Endothelial cell of umbilical vein (primary cell): ENCODE data around the gene MYOM3. TPM values are rescaled to one million over a fixed set of nuclear protein-coding genes. Genes with fewer than 3 reads are reported as not detected.

Experiments
- BruUV-seq: library from RNA; stranded (reverse); fragments of 400-500 nt; replicated peaks from 2 replicates; lab custom pipeline; 2021; lab: Mats Ljungman, UMichigan
- CTCF ChIA-PET: fragments of 300-600, 350-600 bp; sonication (Branson Sonifier 250); formaldehyde crosslinking; loops from one replicate; lab custom pipeline; 2021; ENCODE audit warnings: antibody characterized with exemption, inconsistent platforms; lab: Charles Lee
- POLR2A ChIA-PET: fragments of 300-600, 350-600 bp; sonication (Branson Sonifier 250); formaldehyde crosslinking; loops from one replicate; lab custom pipeline; 2021; ENCODE audit warnings: antibody characterized with exemption, inconsistent platforms; lab: Charles Lee
- DNase-seq: peaks from one replicate; pipeline ENCODE4 v3.0.0-alpha.2; 2011; ENCODE audit warnings: low read depth, low spot score
- FAIRE-seq: peaks from 2 replicates; lab custom pipeline; 2011; peaks lifted over from hg19 to GRCh38; lab: Jason Lieb, UNC
- H2AFZ ChIP-seq: 2 replicates; pipeline ENCODE4 v1.6.0; 2012; ENCODE audit warnings: low read depth, low read length, control low read depth, inconsistent platforms
- H3K27ac ChIP-seq: 2 replicates; pipeline ENCODE4 v1.5.1; 2011; ENCODE audit warnings: low read depth, mild to moderate bottlenecking, control low read depth, low read length, moderate library complexity; ENCODE audit not compliant: insufficient read depth
- H3K27me3 ChIP-seq, 2 experiments: 2 replicates each; pipeline versions ENCODE4 v1.6.0 to v1.6.1; 2011; ENCODE audit warnings: low read length in 2 of 2, mixed read lengths in 1 of 2; ENCODE audit not compliant: control insufficient read depth in 2 of 2, insufficient read depth in 2 of 2
- H3K36me3 ChIP-seq, 2 experiments: 2 replicates in 1 of 2; 3 replicates in 1 of 2; pipeline ENCODE4 v1.5.1; 2011; ENCODE audit warnings: low read length in 2 of 2, mild to moderate bottlenecking in 1 of 2, moderate library complexity in 1 of 2; ENCODE audit not compliant: control insufficient read depth in 2 of 2, insufficient read depth in 2 of 2; ENCODE audit errors: extremely low read depth in 1 of 2
- H3K4me1 ChIP-seq: 3 replicates; pipeline ENCODE4 v1.5.1; 2011; ENCODE audit warnings: mild to moderate bottlenecking, low read length; ENCODE audit not compliant: control insufficient read depth, insufficient read depth; ENCODE audit errors: extremely low read depth
- H3K4me2 ChIP-seq: 2 replicates; pipeline ENCODE4 v1.6.1; 2011; ENCODE audit warnings: low read length, control low read depth, mixed read lengths; ENCODE audit not compliant: insufficient read depth
- H3K4me3 ChIP-seq, 3 experiments: fragments of 200-600 bp in 1 of 3; sonication (generic), shearing (Covaris generic) in 1 of 3; replicated peaks in 1 of 3; 2 replicates each; pipeline ENCODE4 v1.5.1; 2011 to 2016; ENCODE audit warnings: control low read depth in 3 of 3, low read length in 3 of 3, mild to moderate bottlenecking in 2 of 3, inconsistent platforms in 1 of 3, low read depth in 1 of 3, moderate library complexity in 1 of 3; ENCODE audit not compliant: insufficient read depth in 1 of 3
- H3K79me2 ChIP-seq: 2 replicates; pipeline ENCODE4 v1.6.0; 2012; ENCODE audit warnings: low read length, inconsistent platforms; ENCODE audit not compliant: control insufficient read depth, insufficient read depth
- H3K9ac ChIP-seq: replicated peaks from 2 replicates; pipeline ENCODE3; 2011; ENCODE audit warnings: low read length, control low read depth; ENCODE audit not compliant: insufficient read depth; ENCODE audit errors: extremely low read depth
- H3K9me1 ChIP-seq: replicated peaks from 3 replicates; pipeline ENCODE4 v1.6.0; 2011; ENCODE audit warnings: mild to moderate bottlenecking, low read length; ENCODE audit not compliant: control insufficient read depth, insufficient read depth; ENCODE audit errors: extremely low read depth
- H3K9me3 ChIP-seq: replicated peaks from 2 replicates; pipeline ENCODE4 v1.5.1; 2012; ENCODE audit warnings: low read length, inconsistent platforms; ENCODE audit not compliant: control insufficient read depth, insufficient read depth
- H4K20me1 ChIP-seq: replicated peaks from 2 replicates; pipeline ENCODE3; 2011; ENCODE audit warnings: mild to moderate bottlenecking, low read length; ENCODE audit not compliant: control insufficient read depth, insufficient read depth; ENCODE audit errors: extremely low read depth
- EZH2 ChIP-seq: IDR thresholded peaks from 2 replicates; pipeline ENCODE4 v1.6.1; 2012; ENCODE audit warnings: borderline replicate concordance, low read depth, mild to moderate bottlenecking, moderate library complexity, low read length, inconsistent platforms; ENCODE audit not compliant: severe bottlenecking
- FOS ChIP-seq: IDR thresholded peaks from 2 replicates; pipeline ENCODE4 v1.6.1; 2011; ENCODE audit warnings: mild to moderate bottlenecking, low read length, moderate library complexity, borderline replicate concordance; ENCODE audit not compliant: insufficient read depth
- GATA2 ChIP-seq: IDR thresholded peaks from 2 replicates; pipeline ENCODE4 v1.7.0; 2011; ENCODE audit warnings: low read depth, mild to moderate bottlenecking, moderate library complexity, mixed read lengths, low read length; ENCODE audit not compliant: insufficient read length, insufficient read depth
- JUN ChIP-seq: IDR thresholded peaks from 2 replicates; pipeline ENCODE4 v1.6.1; 2011; ENCODE audit warnings: borderline replicate concordance, low read depth; ENCODE audit not compliant: insufficient read length, insufficient read depth
- MYC ChIP-seq: IDR thresholded peaks from one replicate; pipeline ENCODE4 v1.6.1; 2011; ENCODE audit warnings: mild to moderate bottlenecking, low read depth, low read length
- POLR2A ChIP-seq: IDR thresholded peaks from 2 replicates; pipeline ENCODE4 v1.6.1; 2012; ENCODE audit warnings: low read depth, mild to moderate bottlenecking, control low read depth, low read length
- POLR2AphosphoS5 ChIP-seq: IDR thresholded peaks from 2 replicates; pipeline ENCODE4 v1.6.1; 2012; ENCODE audit warnings: low read depth, mild to moderate bottlenecking, control low read depth, low read length, moderate library complexity; ENCODE audit not compliant: insufficient read depth
- dilution Hi-C: fragments of 300-500 bp; cut with MboI; formaldehyde crosslinking; loops from one replicate; pipeline ENCODE4 v1.15.0; 2019; ENCODE audit warnings: low sequenced_read_pairs; ENCODE audit not compliant: extremely low pct_ligation_motif_present
- intact Hi-C: fragments of 100-400 bp; cut with micrococcal nuclease; formaldehyde crosslinking; loops from one replicate; pipeline ENCODE4 v1.10.0; 2022
- polyA plus RNA-seq, 4 experiments: library from polyadenylated mRNA; depleted of rRNA in 3 of 4; stranded (reverse) in 3 of 4; unstranded in 1 of 4; fragments of >200 nt; gene quantifications; 2 replicates each; pipeline versions ENCODE4 v1.2.1 to v1.2.3, GENCODE V29; 2011 to 2012; ENCODE audit warnings: missing spikeins in 1 of 4
- total RNA-seq: library from RNA; stranded (reverse); gene quantifications from 2 replicates; pipeline ENCODE4 v1.2.3, GENCODE V29; 2021
- TF ChIP-seq, protein P1 (sequence below), 2 donors: IDR thresholded peaks; 1 replicate in 1 of 2; 2 replicates in 1 of 2; pipeline ENCODE4 v1.5.1; 2011; ENCODE audit warnings: low read length in 2 of 2, mild to moderate bottlenecking in 2 of 2, moderate library complexity in 2 of 2, control low read depth in 1 of 2, inconsistent platforms in 1 of 2, low read depth in 1 of 2; ENCODE audit not compliant: insufficient read depth in 1 of 2; ENCODE audit errors: extremely low read depth in 1 of 2
- TF ChIP-seq, protein P2 (sequence below): IDR thresholded peaks from 2 replicates; pipeline ENCODE4 v1.6.1; 2011; ENCODE audit not compliant: insufficient read depth, insufficient read length

Gene MYOM3
- total and polyA plus RNA-seq, 2 donors (not counting 3 experiments of a cell fraction or from before 2014, with no cell fraction given), result 0.11 to 0.40 TPM

GRCh38 chr1:24130385-24130784, 18.4 kb upstream of the MYOM3 start:
- no peak for DNase-seq
- dilution Hi-C loops (no loop called here), intact Hi-C loops (no loop called here)
- peaks cover 3 to 5% of the 10 kb centered on the region in 2 experiments for H3K27me3 ChIP-seq
- no peaks in the 10 kb centered on the region for H3K36me3 ChIP-seq
- FAIRE-seq, result no peak
- no peak overlapping the region for H3K27ac ChIP-seq
- no peak for TF ChIP-seq FOS
- no peak for TF ChIP-seq MYC
- TF ChIP-seq, protein P1, sequence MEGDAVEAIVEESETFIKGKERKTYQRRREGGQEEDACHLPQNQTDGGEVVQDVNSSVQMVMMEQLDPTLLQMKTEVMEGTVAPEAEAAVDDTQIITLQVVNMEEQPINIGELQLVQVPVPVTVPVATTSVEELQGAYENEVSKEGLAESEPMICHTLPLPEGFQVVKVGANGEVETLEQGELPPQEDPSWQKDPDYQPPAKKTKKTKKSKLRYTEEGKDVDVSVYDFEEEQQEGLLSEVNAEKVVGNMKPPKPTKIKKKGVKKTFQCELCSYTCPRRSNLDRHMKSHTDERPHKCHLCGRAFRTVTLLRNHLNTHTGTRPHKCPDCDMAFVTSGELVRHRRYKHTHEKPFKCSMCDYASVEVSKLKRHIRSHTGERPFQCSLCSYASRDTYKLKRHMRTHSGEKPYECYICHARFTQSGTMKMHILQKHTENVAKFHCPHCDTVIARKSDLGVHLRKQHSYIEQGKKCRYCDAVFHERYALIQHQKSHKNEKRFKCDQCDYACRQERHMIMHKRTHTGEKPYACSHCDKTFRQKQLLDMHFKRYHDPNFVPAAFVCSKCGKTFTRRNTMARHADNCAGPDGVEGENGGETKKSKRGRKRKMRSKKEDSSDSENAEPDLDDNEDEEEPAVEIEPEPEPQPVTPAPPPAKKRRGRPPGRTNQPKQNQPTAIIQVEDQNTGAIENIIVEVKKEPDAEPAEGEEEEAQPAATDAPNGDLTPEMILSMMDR (IDR thresholded peaks at IDR 0.05; ENCODE audit: extremely low read depth in 1 of 2, insufficient read depth in 1 of 2, low read depth in 1 of 2, low read length in 2 of 2), result no peak
- TF ChIP-seq POLR2A, result no peak
- no peak for TF ChIP-seq EZH2
- TF ChIP-seq JUN, result no peak
- TF ChIP-seq, protein P2, sequence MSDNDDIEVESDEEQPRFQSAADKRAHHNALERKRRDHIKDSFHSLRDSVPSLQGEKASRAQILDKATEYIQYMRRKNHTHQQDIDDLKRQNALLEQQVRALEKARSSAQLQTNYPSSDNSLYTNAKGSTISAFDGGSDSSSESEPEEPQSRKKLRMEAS, result no peak
- no peak for TF ChIP-seq GATA2
- TF ChIP-seq POLR2AphosphoS5, result no peak
- H2AFZ ChIP-seq, result no peak overlapping the region
- no peak overlapping the region for H3K9ac ChIP-seq
- H3K4me3 ChIP-seq, result no peak overlapping the region
- no peaks in the 10 kb centered on the region for H3K79me2 ChIP-seq
- H4K20me1 ChIP-seq, result no peaks in the 10 kb centered on the region
- H3K9me1 ChIP-seq, result no peaks in the 10 kb centered on the region
- H3K4me2 ChIP-seq, result no peak overlapping the region
- POLR2A ChIA-PET, result no interaction called here
- no peaks in the 10 kb centered on the region for H3K9me3 ChIP-seq
- no TSS peak for BruUV-seq
- no peaks in the 10 kb centered on the region for H3K4me1 ChIP-seq
- CTCF ChIA-PET, result interaction anchor here (1.1 kb wide), 1 partner anchor 20 kb away, joined by 3 read pairs; no protein-coding TSS in a partner anchor
